M059J (cell line): Measurements from ENCODE around the gene HHAT. TPM values are rescaled to one million over a fixed set of nuclear protein-coding genes. Genes with fewer than 3 reads are reported as not detected.
"Not testable (repeated sequence)": the region's sequence is repeated elsewhere in the genome, so short reads cannot be mapped to it uniquely, and the experiment has no call there.

Experiments
- DNase-seq: peaks from one replicate; pipeline ENCODE4 v3.0.0-alpha.2; 2012; ENCODE audit warnings: low read depth
- total RNA-seq: library from RNA; depleted of rRNA; stranded (reverse); fragments of >200 nt; shearing (Covaris generic); gene quantifications from 2 replicates; pipeline ENCODE4 v1.2.3, GENCODE V29; 2014

HHAT gene
- total RNA-seq, 1 experiment from 2014 or later, result 5.2 TPM

DNA sequence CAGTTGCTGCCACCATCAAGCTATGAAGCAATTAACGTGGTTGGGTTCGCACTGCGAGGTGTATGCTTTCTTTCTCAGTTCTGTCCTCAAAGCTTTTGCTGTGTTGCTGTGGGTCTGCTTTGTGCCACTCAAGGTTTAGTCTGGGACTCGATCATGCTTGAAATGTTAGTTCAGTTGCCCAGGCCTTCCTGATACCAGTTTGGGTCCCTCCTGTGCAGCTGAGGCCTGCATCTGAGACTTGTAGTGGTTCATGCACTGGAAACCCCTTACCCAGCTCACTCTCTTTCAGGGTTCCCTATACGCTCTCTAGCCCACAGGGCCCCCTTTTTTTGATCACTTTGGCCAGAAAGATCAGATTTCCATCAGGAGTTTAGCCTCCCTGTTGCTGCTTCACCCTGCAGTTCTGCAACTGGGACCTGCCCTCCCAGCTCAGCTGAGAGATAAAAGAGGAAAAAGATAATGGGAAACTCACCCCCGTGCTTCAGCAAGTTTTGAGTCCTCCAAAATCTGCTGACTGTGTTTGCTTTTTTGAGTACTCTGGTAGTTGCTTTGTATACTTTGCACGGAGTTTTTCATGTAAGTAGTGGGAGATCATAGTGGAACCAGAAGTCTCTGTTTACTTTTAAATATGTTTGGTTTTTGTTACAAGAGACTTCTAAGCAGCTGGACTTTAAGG lies 317.0 kb downstream of the HHAT start:
- DNase-seq, result no peak

DNA sequence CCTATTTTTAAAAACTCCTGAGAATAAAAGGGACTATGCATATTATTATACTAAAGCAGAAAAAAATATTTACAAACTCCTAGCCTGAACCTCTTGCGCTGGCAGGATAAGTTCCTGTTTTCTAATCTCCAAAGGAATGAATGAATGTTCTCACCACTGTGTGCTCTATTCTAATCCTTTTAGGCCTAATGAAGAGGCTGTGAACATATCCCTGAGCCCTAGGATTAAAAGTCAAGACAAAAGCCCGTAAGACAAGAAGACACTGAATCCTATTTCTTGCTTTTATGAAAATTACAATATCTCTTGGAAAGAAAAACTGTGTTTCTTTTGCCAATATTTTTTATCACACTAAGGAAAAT lies 317.5 kb downstream of the HHAT start:
- no peak for DNase-seq

DNA sequence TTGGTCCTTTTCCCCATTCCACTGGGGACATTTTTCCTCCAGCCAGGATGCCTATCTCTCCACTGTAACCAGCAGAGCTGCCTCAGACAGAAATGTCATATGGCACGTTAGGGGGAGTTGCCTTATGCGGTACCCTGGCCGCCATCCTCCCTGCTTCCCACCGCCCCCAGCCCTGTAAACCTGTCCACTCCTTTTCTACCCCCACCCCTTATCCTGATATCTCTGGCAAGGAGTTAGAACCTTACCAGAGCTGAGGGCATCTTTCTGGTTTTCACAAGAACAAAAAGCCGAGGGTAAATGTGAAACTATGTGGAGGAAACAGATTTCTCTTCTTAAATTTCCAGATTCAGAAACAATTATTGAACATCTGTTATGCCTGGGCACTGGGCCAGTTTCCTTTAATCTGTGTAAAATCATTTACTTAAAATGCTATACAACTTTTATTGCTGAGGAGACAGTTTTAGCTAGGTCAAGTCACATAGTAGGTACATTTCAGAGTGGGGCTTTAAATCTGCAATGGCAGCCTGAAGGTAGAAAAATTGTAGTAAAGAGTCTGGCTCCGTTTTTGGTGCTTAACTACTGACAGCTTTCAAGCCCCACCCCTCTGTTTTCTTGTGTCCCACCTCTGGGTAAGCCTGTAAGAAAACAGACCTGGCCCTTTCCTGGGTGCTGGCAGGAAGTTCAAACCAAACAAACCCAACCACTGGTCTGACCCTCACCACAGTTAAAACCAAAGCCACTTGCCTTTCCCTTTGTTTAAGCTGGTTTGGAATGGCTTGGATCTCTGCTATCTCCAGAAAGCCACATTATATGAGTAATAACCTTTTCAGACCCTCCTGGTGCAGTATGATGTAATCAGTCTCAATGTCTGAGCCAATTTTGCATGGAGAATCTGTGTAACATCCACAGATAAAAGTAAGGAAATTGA lies 319.0 kb downstream of the HHAT start:
- DNase-seq, result peak; percentile 84

DNA sequence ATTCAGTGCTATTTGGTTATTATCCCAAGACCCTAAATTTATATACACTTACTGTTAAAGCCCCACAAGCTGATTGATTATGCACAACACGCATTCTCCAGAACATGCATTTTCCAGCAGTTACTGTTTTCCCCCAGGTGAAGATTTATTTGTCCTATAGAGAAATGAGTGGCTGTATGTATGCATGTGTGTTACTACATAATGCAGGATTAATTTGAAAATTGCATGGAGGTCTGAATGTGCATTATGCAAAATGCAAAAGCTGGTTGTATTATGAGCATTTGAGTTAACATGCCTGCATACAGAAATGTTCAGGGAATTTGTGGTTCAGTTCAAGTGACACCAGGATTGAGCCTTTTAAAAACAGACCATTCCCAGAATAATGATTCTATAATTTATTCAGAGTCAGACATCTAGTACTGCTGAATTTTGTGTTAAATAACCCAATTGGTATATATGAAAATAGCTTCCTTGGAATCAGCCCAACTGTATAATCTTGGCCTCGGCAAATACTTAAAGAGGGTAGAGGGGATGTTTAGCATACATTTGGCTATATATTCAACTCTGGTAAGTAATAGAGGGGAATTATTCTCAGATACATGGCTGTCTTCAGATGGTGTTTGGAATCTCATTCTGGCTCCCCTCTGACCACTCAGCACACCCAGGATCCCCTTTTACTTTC lies 320.0 kb downstream of the HHAT start:
- no peak for DNase-seq

DNA sequence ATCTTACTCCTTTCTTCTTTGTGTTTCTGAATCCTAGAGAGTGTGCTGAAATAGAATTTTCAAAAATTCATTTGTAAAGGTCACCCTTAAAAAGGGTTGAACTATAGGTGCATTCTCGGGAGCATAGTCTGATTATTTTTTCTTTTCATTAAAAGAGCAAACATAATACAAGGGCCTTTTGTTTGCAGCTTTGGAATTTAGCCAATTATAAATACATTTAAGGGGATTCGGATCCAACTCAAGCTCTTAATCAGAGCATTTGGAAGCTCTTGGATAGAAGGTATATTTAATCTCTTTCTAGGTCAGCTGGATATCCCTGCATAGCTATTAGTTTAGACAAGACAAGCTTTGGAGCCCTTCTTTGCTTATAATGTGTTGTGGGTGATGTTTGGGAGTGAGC lies 321.7 kb downstream of the HHAT start:
- DNase-seq, result no peak

- no peak for DNase-seq
Measured at GRCh38 chr1:210652329-210652954, 323.7 kb downstream of the HHAT start.

- no peak for DNase-seq
Measured at GRCh38 chr1:210653771-210654170, 325.1 kb downstream of the HHAT start.

DNA sequence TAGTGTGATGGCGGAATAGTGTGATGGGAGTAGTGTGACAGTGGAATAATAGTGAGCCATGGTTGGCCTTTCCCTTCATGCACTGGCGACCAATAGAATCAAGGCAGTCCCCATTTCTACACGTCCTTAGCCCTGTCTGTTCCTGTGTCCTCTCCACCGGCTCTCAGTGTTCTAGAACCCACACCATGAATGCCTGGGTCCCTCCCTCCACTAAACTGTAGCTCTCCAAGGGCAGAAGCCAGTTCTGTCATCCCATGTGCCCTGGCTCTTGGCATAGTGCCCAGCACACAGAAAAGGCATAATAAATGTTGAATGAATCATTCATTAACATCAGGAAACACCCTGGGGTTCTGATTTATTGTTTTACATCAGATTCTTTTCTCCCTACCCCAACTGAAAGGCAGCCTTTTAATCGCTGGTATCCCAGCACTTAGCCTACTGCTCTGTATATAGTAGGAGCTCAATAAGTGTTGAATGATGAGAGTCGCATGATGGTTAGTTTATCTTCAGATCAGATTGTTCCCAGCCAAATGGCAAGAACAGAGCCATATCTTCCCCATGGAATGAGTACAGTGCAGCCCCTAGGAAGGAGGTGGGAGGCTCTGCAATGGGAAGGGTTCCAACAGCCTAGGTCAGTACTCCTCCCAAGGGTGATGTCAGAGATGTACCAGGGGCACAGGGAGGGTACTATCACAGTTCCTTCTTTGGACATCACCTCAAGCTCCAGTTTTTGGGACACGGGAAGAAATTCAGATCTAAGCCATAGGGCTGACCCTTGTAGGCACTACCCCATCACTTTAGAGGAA lies 325.7 kb downstream of the HHAT start:
- peak; percentile 65 for DNase-seq

DNA sequence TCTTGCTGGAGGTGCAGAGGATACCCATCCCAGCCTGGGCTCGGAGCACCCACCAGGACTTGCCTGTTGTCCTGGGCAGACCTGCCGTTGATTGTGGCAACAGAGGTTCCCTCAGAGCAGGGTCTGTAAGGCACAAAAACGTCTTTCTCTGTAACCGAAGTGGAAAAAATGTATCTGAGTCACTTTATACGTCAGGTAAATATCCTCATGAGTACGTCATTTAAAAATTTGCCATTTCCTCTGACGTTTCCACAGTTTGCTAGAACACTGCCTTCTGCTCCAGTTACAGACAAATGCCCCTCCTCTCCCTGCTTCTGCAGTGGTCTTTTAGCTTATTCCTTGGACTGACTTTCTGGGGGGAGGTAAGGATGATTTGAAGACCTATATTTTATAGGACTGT lies 326.8 kb downstream of the HHAT start:
- peak; percentile 61 for DNase-seq

DNA sequence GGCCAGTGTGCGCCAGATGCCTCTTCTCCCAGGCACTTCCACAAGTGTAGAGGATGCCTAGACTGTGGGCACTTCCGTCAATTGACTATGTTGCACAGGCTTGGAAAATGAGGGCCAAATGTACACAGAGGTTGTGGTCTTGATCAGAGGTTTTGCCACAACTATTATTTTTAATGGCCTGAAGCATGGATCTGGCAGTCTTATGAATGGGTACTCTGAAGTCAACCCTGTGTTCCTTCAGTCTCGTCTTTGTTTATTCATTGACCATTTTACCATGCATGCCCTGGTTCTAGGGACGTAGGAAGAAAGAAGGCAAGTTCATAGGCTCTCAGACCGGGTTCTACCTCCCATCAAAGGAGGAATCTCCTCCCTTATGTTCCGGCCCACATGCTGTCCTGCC lies 329.1 kb downstream of the HHAT start:
- DNase-seq, result no peak

GRCh38 chr1:210661520-210661919 lies 332.8 kb downstream of the HHAT start:
- not testable (repeated sequence) for DNase-seq

GRCh38 chr1:210662291-210663050 lies 333.8 kb downstream of the HHAT start:
- no peak for DNase-seq

DNA sequence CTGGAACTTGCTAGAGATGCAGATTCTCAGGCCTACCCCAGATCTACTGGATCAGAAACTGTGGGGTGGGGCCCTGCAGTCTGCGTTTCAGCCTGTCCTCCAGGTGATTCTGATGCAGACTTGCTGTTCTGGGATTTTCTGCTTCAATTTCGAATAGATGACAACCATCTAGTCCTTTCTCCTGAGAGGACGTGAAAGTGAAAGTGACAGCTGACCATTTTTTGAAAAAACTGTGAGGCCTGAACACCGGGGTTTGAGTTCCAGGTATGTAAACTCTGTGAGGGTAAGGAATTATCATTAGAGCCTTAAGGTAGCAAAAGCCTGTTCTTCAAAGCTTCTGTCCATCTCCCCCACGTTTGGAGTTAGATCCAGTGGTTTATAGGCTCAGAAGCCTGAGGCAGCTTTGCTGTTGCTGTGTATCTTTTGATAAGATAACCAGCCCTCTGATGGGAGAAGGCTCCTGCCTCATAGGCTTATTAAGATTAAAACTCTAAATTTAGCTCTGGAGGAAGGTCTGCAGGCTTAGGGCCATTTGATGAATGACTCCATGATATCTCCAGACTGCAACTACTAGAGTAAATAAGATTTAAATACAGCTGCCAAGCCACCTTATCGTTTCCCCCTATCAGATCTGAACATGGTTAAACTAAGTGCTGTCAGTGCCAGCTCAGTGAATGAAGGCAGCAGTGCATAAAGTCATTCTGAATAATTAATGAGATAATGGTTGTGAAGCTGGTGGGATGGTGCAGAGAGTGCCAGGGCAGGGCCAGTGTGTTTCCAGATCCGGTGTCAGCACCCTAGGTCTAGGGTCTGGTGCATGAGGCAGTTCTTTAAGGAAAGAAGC lies 335.2 kb downstream of the HHAT start:
- DNase-seq, result no peak

GRCh38 chr1:210669951-210670350 lies 341.2 kb downstream of the HHAT start:
- peak; percentile 32 for DNase-seq

DNA sequence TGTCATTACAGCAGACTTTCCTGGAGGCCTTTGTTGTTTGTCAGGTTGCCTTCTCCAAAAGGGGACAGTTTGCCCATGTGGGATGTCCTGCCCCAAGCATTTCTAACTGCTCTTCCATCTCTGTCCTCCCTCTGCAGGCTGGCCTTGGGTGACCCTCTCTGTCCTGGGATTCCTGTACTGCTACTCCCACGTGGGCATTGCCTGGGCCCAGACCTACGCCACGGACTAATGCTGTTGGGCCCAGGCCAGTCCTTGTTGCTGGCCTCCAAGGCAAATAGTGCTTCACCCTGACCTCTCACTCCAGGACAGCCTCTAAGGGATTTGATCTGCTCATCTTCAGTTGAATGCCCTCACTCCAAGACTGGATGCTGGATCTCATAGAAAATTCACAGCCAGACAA lies 345.4 kb downstream of the HHAT start:
- no peak for DNase-seq

DNA sequence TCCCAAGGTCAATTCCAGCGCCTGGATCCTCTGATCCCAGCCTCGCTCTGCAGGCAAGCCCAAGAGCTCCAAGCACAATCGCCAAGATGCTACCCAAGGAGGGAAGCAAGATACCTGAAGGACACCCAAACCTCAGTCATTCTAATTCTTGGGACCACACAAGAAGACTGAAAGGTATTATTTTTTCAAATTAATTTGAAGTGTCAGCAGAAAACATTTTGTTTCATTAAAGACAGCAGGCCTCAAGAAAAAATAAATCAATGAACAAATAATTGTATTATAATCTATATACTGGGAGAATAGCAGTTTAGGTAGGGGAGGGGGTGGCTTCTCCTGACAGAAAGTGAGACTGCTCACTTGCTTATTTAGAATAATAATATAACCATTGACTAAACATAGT lies 347.8 kb downstream of the HHAT start:
- DNase-seq, result no peak

GRCh38 chr1:210677533-210677932 lies 348.8 kb downstream of the HHAT start:
- no peak for DNase-seq

DNA sequence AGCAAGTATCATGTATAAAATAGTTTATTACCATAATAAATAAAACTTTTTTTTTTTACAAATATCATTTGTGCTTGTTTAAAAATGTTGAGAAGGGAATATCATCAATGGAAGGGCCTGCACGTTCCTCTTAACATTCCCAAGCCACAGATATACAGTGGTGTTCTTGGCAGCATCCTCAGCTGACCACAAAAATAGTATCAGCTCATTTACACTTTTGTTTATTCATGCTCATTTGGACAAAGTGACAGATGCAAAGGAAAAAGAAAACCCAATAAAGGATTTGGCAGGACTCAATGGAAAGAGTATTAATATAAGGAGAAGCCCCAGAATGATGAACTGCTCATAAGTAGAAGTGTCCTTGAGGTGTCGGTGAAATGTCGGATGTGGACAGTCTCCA lies 349.6 kb downstream of the HHAT start:
- DNase-seq, result no peak

DNA sequence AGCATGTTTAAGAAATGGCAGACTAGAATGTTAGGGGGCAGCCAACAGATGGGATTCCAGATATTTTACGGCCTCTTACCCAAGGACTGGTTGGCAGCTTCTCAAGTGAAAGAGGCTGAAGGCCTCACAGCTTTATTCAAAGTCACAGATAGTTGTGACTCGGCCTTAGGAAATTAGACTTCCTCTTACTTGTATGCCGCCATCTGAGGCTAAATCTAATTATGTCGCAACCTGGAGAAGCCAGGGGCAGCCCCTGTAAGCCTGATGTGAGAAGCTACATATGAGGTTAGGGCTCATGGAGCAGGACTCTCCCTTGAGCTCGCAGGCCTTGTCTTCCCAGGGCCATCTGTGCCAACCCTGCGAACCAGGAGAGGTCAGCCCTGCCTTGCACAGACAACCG lies 352.5 kb downstream of the HHAT start:
- peak; percentile 44 for DNase-seq
